Posterior cingulate gyrus (tissue), 11 donors: ENCODE measurements around the gene ERG.
A peak's percentile ranks its signal among the peaks of the same experiment; 100 is the strongest.

Source experiments
- DNase-seq, 10 donors: peaks; one replicate each; pipeline versions ENCODE4 v3.0.0 to v3.0.0-alpha.2; 2020 to 2021; ENCODE audit warnings: mixed read lengths in 3 of 10
- intact Hi-C: fragments of 100-400 bp; cut with DNase I; formaldehyde crosslinking; loops from one replicate; pipeline ENCODE4 v1.15.1; 2023

ERG gene

GRCh38 chr21:38401191-38401926 is 96.9 kb downstream of the ERG start:
- peak in 1 of 10 donors; percentile 64 for DNase-seq

DNA sequence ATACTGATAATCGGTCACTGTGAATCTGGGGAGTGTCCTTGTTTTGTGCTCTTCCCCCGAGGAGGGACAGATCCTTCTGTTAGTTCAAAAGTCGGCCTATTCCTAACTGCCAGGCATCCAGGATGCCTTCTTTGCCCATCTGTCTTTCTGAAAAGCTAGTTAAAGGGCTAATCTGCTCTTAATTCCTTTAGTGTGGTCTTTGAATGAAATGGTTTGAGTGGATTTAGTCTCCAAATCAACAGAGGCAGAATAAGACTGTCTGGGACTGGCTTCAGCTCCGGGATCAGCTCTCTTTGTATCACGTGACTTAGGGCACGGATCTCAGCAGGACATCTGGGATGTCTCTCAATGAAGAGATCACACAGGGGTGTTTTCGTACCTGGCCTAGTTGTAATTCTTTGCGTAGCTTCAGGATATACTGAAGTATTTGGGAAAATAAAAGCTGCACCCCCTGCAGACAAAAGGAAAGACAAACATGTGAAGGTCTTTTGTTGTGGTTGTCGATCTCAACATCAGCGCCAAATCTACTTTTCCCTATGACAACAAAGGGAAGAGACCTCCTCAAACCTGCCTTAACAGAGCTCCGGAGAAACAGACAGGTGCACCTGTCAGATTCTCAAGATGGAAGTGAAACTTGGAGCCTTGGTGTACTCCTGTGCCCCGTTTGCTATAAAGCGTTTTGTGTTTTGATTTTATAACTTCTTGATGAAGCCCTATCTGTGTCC is 97.9 kb downstream of the ERG start:
- intact Hi-C loops, result loop anchor here (10.0 kb wide), 1 partner anchor 74 kb away; no protein-coding TSS in a partner anchor
- no peak for DNase-seq

More at GRCh38 chr21:38401191-38401926, 96.9 kb downstream of the ERG start:
- intact Hi-C loops, result loop anchor here (10.0 kb wide), 1 partner anchor 73 kb away; no protein-coding TSS in a partner anchor

DNA sequence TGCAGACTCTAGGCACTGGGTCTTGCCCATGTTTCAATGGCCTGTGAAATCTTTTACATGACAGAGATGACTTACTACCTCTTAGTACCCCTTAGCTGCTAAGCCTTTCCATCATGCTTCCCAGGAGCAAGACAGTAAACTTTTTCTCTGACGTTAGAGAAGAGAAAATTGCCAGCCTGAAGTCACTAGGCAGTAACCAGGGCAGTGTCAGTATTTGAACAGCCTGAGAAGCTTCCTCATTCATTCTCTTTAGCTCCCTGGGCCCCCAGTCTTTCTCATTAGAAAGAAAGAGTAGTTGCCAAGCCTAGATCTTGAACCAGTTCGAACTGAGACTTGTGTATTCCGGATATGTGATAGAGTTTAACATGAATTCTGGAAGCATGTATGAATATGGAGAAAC is 99.2 kb downstream of the ERG start:
- DNase-seq, result no peak
- intact Hi-C loops, result no loop called here

DNA sequence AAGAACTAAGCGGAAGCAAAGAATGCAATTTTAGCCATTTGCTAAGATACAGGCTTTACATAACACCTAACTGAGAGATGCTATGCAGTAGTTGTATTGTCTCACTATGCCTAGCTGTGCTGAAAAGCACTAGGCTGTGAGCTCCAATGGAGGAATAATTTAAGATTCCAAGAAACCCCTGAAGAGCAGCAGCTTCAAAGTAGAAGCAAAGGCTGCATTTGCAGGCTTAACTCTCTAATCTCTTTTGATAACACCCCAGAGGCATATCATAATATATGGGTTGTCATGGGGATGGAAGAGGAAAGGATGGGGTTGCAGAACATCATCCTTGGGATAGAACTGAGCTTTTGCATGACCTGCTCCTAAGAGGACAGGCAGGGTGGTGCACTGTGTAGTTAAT is 102.0 kb downstream of the ERG start:
- intact Hi-C loops, result no loop called here
- DNase-seq, result no peak

DNA sequence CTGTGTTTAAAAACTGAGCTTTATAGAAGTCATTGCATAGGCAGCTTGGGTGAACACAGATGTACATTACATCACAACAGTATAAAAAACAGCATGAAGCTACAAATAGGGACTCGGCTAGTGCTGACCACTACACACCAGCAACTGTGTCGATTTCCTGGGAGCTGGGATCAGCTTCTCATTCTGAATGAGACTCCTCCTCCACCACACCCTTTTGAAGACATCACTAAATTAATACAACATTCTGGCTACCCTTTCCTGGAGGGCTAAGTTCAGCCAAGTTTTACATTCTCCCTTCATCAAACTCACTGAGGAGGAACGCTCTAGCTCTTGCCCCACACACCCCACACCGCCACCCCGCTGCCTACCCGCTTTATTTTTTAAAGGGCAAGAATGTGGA is 102.7 kb downstream of the ERG start:
- no peak for DNase-seq
- intact Hi-C loops, result no loop called here

GRCh38 chr21:38392661-38393060 is 105.6 kb downstream of the ERG start:
- DNase-seq, result no peak
- intact Hi-C loops, result no loop called here

GRCh38 chr21:38389896-38390295 is 108.4 kb downstream of the ERG start:
- intact Hi-C loops, result no loop called here
- no peak for DNase-seq

GRCh38 chr21:38389354-38389676 is 109.0 kb downstream of the ERG start:
- intact Hi-C loops, result no loop called here
- DNase-seq, result no peak

DNA sequence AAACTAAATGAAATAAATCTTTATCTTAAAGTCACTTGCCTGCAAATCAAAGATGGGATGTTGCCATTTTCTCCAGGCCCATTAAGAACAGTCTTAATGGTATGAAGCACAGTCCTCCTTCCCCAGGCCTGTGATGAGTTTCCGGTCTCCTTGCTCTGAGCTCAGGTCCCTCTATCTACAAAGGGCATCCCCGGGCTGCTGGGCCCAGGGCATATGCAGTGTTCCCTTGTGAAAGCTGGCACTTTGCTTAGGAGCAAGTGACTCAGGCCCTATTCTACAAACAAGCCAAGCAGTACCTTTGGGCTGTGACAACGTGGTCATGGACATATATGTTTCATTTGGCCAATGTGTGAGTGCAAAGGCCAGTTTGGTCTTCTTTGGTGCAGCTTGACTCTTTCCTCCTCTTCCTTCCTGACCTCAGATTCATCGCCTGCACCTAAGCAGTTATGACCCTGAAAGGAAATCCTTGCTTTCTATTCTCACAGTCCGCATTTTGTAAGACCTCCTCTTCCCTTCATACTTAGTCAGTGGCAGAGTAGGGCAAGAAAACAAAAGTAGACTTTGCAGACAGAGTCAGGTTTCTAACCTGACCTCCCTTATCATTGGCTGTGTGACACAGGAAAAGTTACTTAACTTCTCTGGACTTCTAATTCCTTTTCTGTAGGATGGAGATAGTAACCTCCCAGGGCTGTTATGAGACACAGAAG is 109.5 kb downstream of the ERG start:
- DNase-seq, result no peak
- intact Hi-C loops, result no loop called here

- no peak for DNase-seq
- intact Hi-C loops, result no loop called here
These were observed 110.1 kb downstream of the ERG start for GRCh38 chr21:38388203-38388602.

DNA sequence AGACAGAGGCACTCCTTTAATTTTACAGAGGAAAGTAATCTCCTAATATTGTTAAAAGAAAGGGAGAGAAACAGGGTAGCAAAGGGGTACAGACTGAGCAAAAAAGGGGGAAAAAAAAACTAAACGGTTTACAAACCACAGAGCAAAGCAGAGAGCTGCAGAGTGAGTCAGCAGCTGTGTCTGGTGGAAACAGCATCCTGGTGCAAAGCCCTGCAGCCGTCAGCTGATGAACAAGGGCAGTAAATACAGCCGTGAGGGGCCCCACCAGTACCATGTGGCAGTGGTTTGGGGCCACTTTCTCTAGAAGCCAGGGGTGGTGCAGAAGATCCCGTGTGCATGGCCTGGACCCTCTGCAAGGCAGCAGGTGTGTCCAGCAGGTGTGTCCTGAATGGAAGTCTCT is 111.3 kb downstream of the ERG start:
- intact Hi-C loops, result no loop called here
- DNase-seq, result no peak

DNA sequence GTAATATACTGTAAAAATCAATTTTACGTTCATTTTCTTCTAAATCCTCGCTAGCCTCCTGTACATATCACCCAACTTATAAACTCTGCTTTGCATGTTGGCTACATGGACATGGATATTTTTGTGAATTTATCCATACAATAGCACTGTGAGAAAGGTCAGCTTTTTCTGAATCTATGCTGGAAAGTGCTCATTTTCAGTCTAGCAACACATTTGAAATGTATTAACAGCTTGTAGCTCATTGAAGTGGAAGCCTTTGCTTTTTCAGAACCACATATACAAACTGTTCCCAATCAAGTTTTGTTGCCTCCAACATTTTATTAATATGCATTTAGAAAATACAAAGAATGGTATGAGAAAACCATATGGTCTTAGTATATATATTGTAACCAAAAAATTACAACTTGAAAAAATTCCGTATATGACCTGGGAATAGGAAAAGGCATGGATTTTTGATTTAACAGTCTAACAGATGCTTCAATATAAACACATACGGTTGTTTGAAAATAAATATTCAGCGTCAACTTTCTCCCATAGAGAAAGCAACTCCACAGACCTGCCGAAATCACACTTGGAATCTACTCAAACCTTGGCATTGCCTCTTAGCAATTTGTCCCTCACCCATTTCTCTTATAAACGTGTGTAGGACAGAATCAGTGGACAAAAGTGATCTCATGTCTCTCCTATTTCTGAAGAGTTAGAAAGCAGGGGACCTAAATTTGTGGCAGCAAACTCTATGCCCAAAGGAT is 112.7 kb downstream of the ERG start:
- intact Hi-C loops, result no loop called here
- no peak for DNase-seq

GRCh38 chr21:38384675-38385426 is 113.4 kb downstream of the ERG start:
- intact Hi-C loops, result no loop called here
- DNase-seq, result no peak

- no peak for DNase-seq
- intact Hi-C loops, result no loop called here
These were observed 114.1 kb downstream of the ERG start for GRCh38 chr21:38384238-38384560.

GRCh38 chr21:38383411-38384237 is 114.7 kb downstream of the ERG start:
- DNase-seq, result peak in 2 of 10 donors; percentile 62 to 80
- intact Hi-C loops, result no loop called here

GRCh38 chr21:38380481-38381137 is 117.7 kb downstream of the ERG start:
- no peak for DNase-seq
- intact Hi-C loops, result no loop called here

- DNase-seq, result no peak
- intact Hi-C loops, result no loop called here
These were observed 119.1 kb downstream of the ERG start for GRCh38 chr21:38379147-38379546.

DNA sequence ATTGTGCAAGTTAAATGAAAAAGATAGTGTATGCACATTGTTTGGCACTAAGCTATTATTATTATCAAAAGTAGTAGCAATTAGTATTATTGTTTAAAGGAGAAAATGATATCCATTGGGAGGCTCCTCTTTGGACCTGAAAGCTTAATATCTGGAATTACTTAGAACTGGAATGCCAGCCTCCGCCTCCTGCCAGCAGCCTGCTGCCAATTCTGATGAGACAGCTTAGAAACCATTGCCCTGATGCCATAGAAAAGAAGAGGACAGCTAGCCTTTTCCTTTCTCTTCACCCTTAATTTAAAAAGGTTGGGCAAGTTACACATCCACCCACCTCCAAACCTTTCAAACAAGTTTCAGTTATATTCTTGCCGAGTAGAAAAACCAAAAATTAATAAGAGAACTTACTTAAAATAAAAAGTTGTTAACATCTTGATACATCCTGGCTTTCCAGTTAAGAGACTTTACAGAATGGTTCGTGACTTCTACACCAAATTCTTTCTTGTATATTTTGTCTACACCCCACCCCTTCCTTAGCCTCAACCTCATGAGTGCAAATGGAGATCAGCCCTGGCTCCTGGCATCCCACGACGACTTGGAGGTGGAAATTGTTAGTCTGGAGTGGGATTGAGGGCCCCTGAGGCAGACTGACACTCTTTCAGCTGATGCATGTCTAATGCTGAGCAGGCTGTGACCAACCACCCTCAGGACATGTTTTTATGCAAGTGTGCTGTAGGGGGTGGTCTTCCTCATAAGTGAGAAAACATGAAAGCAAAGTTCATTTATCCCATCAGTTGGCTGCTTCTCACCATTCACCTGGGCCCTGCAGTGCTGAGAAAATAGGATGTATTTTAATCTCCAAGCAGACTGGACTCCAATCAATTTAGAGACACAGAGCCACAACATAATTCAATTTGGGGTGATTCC is 120.8 kb downstream of the ERG start:
- intact Hi-C loops, result no loop called here
- no peak for DNase-seq
